ENCODE data around the gene SLC22A12.

The SLC22A12 gene

GRCh38 chr11:64605656-64606585 lies 14.9 kb downstream of the SLC22A12 start:
- no peak for DNase-seq

GRCh38 chr11:64606796-64607380 lies 15.9 kb downstream of the SLC22A12 start:
- no peak for DNase-seq

GRCh38 chr11:64607381-64607985 lies 16.5 kb downstream of the SLC22A12 start:
- no peak for DNase-seq

- no peak for DNase-seq
Measured at GRCh38 chr11:64608046-64608445, 17.0 kb downstream of the SLC22A12 start.

GRCh38 chr11:64608636-64609035 lies 17.6 kb downstream of the SLC22A12 start:
- no peak for DNase-seq

GRCh38 chr11:64609436-64610047 lies 18.5 kb downstream of the SLC22A12 start:
- no peak for DNase-seq

GRCh38 chr11:64610596-64610995 lies 19.6 kb downstream of the SLC22A12 start:
- no peak for DNase-seq

- DNase-seq, result no peak
Measured at GRCh38 chr11:64611176-64611575, 20.2 kb downstream of the SLC22A12 start.

GRCh38 chr11:64611869-64612646 lies 21.0 kb downstream of the SLC22A12 start:
- DNase-seq, result no peak

GRCh38 chr11:64613648-64614047 lies 22.6 kb downstream of the SLC22A12 start:
- DNase-seq, result no peak

- DNase-seq, result no peak
Measured at GRCh38 chr11:64614917-64615316, 23.9 kb downstream of the SLC22A12 start.

GRCh38 chr11:64616817-64617216 lies 25.8 kb downstream of the SLC22A12 start:
- no peak for DNase-seq

- no peak for DNase-seq
Measured at GRCh38 chr11:64619196-64619595, 28.2 kb downstream of the SLC22A12 start.

GRCh38 chr11:64619811-64620380 lies 28.9 kb downstream of the SLC22A12 start:
- no peak for DNase-seq

GRCh38 chr11:64620381-64620971 lies 29.5 kb downstream of the SLC22A12 start:
- DNase-seq, result no peak

GRCh38 chr11:64621283-64622019 lies 30.4 kb downstream of the SLC22A12 start:
- DNase-seq, result no peak

GRCh38 chr11:64622681-64623080 lies 31.7 kb downstream of the SLC22A12 start:
- DNase-seq, result no peak

GRCh38 chr11:64624883-64625481 lies 34.0 kb downstream of the SLC22A12 start:
- DNase-seq, result no peak

- DNase-seq, result no peak
Measured at GRCh38 chr11:64626637-64627036, 35.6 kb downstream of the SLC22A12 start.

- no peak for DNase-seq
Measured at GRCh38 chr11:64627371-64627770, 36.4 kb downstream of the SLC22A12 start.

- no peak for DNase-seq
Measured at GRCh38 chr11:64628596-64628995, 37.6 kb downstream of the SLC22A12 start.
